ENCODE data around the gene CEP72.

CEP72 gene

GRCh38 chr5:660491-661030 lies 48.4 kb downstream of the CEP72 start:
- DNase-seq (ENCODE audit: low read depth), result no peak

GRCh38 chr5:661891-662750 lies 50.0 kb downstream of the CEP72 start:
- DNase-seq (ENCODE audit: low read depth), result no peak

GRCh38 chr5:662751-663435 lies 50.8 kb downstream of the CEP72 start:
- no peak for DNase-seq (ENCODE audit: low read depth)

GRCh38 chr5:663436-664342 lies 51.5 kb downstream of the CEP72 start:
- no peak for DNase-seq (ENCODE audit: low read depth)

- no peak for DNase-seq (ENCODE audit: low read depth)
These were observed 52.3 kb downstream of the CEP72 start for GRCh38 chr5:664343-664993.

- no peak for DNase-seq (ENCODE audit: low read depth)
These were observed 52.8 kb downstream of the CEP72 start for GRCh38 chr5:664994-665360.

- DNase-seq (ENCODE audit: low read depth), result no peak
These were observed 53.4 kb downstream of the CEP72 start for GRCh38 chr5:665541-665955.

GRCh38 chr5:665956-666711 lies 54.0 kb downstream of the CEP72 start:
- DNase-seq (ENCODE audit: low read depth), result no peak

- DNase-seq (ENCODE audit: low read depth), result no peak
These were observed 54.8 kb downstream of the CEP72 start for GRCh38 chr5:666816-667498.

- DNase-seq (ENCODE audit: low read depth), result no peak
These were observed 56.3 kb downstream of the CEP72 start for GRCh38 chr5:668283-668995.

- no peak for DNase-seq (ENCODE audit: low read depth)
These were observed 57.1 kb downstream of the CEP72 start for GRCh38 chr5:669111-669841.

GRCh38 chr5:669842-670395 lies 57.8 kb downstream of the CEP72 start:
- DNase-seq (ENCODE audit: low read depth), result no peak

- DNase-seq (ENCODE audit: low read depth), result no peak
These were observed 58.5 kb downstream of the CEP72 start for GRCh38 chr5:670396-671270.

- peak; percentile 14 for DNase-seq (ENCODE audit: low read depth)
These were observed 59.6 kb downstream of the CEP72 start for GRCh38 chr5:671459-672328.

- peak; percentile 47 for DNase-seq (ENCODE audit: low read depth)
These were observed 60.4 kb downstream of the CEP72 start for GRCh38 chr5:672329-673160.

Data from GM04504 (cell line).